DMS114 treated with DMSO at 0.1 percent for 48 hours (cell line): ENCODE data around the gene KRTAP3-3.
"Not testable (repeated sequence)": the region's sequence is repeated elsewhere in the genome, so short reads cannot be mapped to it uniquely, and the experiment has no call there.

ENCODE experiments used
- DNase-seq: peaks from one replicate; lab custom pipeline; 2025; ENCODE audit not compliant: unreplicated experiment; lab: John Stamatoyannopoulos, UW

Gene KRTAP3-3

GRCh38 chr17:41008811-41009210 lies 14.8 kb upstream of the KRTAP3-3 start, which contains the start of gene KRTAP3-1:
TSS of gene KRTAP3-1 (minus strand) at chr17:41009128. CDS start at chr17:41009074, 54 bp downstream.
- no peak for DNase-seq

DNA sequence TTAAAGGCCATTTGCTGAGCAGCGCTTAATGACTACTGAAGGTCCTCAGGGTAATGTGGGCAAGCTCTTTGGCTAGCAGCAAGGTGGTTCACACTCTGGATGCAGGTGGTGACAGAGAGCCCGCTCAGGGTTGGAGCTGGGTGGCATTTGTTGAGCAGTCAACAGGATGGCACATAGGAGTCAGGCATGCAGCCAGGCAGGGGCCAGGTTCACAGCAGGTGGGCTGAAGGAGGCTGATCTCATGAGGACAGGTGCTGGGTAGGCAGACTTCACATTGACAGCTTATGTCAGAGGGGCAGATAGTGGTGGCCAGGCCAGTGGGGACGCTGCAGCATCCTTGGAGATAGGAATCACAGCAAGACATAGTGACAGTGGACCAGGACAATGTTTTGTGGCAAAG lies 10.4 kb upstream of the KRTAP3-3 start:
- no peak for DNase-seq

DNA sequence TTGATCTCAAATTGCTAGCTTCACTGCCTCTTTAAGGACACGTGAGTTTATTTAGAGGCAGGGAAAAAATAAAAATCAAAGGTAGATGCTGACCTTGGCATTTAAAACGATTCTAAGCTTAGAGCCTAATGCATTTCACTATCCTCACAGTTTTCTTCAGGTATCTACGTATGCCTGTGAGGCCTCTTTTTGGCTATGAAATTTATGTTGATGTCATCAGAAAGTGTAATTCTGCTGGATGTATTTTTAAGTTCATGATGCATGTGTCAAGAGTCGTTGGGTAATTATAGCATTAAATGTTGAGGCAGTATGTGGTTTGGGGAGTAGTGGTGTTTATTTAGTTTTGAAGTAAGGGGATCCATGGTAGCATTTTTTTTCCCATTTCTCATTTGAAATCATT lies 10.0 kb upstream of the KRTAP3-3 start:
- DNase-seq = no peak

GRCh38 chr17:41002814-41003213 lies 8.8 kb upstream of the KRTAP3-3 start:
- no peak for DNase-seq

DNA sequence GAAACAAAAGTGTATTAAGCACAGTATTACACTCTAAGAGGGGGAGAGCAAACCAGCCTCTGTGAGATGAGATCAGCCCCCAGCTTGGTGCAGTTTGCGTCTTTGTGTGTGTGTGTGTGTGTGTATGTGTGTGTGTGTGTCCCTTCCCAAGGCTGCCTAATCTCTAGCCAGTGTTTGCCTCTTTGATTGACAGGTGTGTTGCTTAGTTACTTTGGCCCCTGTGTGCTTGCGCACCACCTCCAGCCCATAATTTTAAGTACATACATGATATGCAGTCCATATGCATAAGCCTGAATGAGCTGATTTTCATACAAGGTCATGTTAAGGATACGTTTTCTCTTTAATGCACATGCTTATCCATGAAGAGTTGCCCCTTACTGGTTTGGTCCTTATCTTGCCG lies 7.8 kb upstream of the KRTAP3-3 start:
- DNase-seq = no peak

- not testable (repeated sequence) for DNase-seq
Measured at GRCh38 chr17:40999563-40999962, 5.6 kb upstream of the KRTAP3-3 start, which contains the start of gene KRTAP3-2. TSS of gene KRTAP3-2 (minus strand) at chr17:40999906. CDS start at chr17:40999853, 53 bp downstream.

- DNase-seq = no peak
Measured at GRCh38 chr17:40997361-40997760, 3.4 kb upstream of the KRTAP3-3 start.

GRCh38 chr17:40996829-40997228 lies 2.9 kb upstream of the KRTAP3-3 start:
- no peak for DNase-seq

DNA sequence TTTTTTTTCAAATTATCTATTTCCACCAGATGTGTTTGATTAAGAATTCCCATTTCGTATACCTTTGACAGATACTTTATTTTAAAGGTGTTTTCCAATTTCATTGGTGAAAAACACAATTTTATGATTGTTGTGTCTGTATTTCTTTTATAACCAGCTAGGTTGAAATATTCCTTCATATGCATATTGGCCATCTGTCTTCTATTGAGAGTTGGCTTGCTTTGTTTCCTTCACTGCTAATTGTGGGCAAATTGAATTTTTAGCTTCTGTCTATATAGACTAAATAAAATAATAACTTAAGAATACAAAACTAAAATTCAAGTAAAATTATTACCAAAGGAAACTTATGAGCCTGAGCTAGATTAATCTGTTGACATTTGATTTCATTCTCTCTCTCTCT lies 1.2 kb upstream of the KRTAP3-3 start:
- DNase-seq = no peak

DNA sequence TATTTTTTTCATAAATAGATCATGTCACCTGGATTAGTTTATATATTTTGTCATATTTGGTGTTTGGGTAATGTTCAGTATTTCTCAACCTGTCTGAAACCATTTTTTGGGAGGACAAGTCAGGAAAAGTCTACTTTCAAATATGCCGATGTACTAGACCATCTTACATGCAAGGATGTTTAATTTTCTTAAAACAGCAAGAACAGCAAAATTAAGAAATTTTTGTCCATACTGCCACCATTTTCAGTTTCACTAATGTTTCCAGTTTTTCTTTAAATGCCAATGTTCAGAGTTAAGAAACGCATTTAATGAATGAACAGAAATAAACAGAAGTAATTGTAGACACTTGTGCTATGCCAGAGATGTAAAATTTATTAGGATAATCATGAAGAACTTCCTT lies 880 bp downstream of the KRTAP3-3 start:
- DNase-seq = no peak

GRCh38 chr17:40992666-40993065 lies 1.3 kb downstream of the KRTAP3-3 start:
- DNase-seq = no peak

- no peak for DNase-seq
Measured at GRCh38 chr17:40986920-40987319, 7.0 kb downstream of the KRTAP3-3 start.

GRCh38 chr17:40984226-40984625 lies 9.7 kb downstream of the KRTAP3-3 start, which contains the start of gene KRT40:
TSS of gene KRT40 (minus strand) at chr17:40984326. CDS start at chr17:40984273, 53 bp downstream.
- no peak for DNase-seq

GRCh38 chr17:40981115-40981514 lies 12.8 kb downstream of the KRTAP3-3 start:
- DNase-seq = no peak

- DNase-seq = no peak
Measured at GRCh38 chr17:40980596-40980995, 13.4 kb downstream of the KRTAP3-3 start.

GRCh38 chr17:40980117-40980516 lies 13.8 kb downstream of the KRTAP3-3 start:
- no peak for DNase-seq

DNA sequence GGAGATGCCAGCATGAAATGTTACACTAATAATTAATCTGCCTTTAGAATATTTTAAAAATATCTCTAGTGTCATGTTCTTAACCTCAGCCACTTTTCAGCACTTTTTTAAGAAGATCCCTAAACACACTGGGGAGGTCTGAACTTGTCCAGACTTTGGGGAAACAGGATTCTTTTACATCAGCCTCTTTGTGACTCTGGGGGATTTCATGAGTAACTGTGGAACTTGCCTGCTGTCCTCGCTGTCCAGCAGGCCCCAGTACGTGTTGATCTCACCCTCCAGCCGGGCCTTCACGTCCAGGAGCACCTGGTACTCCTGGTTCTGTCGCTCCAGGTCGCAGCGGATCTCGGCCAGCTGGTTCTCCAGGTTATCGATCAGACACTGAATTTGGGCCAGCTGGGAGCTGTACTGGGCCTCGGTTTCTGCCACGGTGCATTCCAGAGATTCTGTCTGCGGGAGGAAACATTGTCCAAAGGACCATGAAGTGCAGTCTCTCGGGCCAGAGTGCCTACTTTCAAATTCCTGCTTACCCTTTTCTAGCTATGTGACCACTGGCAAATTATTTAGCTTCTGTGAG lies 15.3 kb downstream of the KRTAP3-3 start:
- no peak for DNase-seq

GRCh38 chr17:40975516-40975915 lies 18.4 kb downstream of the KRTAP3-3 start:
- DNase-seq = no peak

DNA sequence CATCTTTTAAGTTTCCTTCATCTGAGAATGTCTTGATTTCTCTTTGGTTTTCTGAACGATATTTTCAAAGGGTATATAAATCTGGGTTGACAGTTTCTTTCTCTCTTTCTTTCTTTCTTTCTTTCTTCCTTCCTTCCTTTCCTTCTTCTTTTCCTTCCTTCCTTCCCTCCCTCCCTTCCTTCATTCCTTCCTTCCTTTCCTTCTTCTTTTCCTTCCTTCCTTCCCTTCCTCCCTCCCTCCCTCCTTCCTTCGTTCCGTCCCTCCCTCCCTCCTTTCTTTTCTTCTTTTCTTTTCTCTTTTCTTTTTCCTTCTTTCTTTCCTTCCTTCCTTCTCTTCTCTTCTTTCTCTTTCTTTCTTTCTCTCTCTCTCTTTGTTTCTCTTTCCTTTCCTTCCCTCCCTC lies 19.6 kb downstream of the KRTAP3-3 start:
- DNase-seq = no peak

GRCh38 chr17:40967582-40967981 lies 26.4 kb downstream of the KRTAP3-3 start:
- DNase-seq = no peak

DNA sequence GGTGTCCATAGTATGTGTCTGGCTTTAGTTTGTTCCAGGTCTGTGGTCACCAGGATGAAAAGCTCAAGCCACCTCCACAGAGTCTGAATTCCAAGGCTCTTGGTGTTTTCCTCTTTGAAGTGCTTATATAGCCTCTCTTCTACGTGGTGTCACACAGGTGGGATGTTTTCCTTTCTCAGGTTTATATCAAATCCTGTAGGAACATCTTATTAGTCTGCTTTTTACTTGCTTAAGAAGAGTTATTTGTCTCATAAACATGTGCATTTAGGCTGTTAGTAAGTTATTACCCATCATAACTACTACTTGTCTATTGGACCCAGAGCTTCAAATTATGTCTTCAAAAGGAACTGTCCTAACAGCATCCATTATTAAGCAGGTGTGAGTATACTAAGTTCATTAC lies 27.1 kb downstream of the KRTAP3-3 start, which contains the start of gene KRT39:
Gene KRT39 (minus strand): TSS at position 101 of the 400 bp plus-strand sequence. CDS start 92 bp downstream, at position 9.
- DNase-seq = no peak

DNA sequence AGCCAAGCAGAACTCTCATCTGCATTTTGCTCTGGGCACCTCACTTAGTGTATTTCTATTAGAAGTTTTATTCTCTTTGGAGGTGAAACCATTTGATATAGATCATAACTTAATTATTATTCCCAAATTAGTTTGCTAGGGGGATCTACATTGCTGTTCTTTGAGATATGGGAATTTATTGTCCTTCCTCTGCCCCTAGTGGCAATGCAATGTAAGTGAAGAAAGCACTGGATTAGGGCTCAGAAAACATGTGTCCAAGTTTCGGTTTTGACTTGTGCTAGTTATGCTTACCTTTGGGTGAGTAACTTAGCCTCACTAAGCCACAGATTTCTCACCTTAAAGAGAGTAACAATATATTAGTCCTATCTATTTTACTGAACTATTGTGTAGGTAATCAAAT lies 30.1 kb downstream of the KRTAP3-3 start:
- no peak for DNase-seq

GRCh38 chr17:40962059-40962561 lies 31.9 kb downstream of the KRTAP3-3 start:
- no peak for DNase-seq
